K562 (cell line): ENCODE data around the gene ATXN1. TPM values are rescaled to one million over a fixed set of nuclear protein-coding genes. Genes with fewer than 3 reads are reported as not detected.

Experiments
- ARID1B ChIP-seq: fragments of 450-650 bp; IDR thresholded peaks from 2 replicates; pipeline ENCODE4 v1.6.1; 2016; ENCODE audit warnings: antibody characterized with exemption, mild to moderate bottlenecking, inconsistent platforms
- HMG20B ChIP-seq: fragments of 250-450 bp; sonication (Bioruptor Pico); IDR thresholded peaks from 2 replicates; pipeline ENCODE4 v1.5.0; 2021; ENCODE audit warnings: mild to moderate bottlenecking
- HNRNPUL1 ChIP-seq: fragments of 200-400 bp; formaldehyde crosslinking; IDR thresholded peaks from 2 replicates; pipeline ENCODE4 v1.6.1; 2017; ENCODE audit warnings: low read length
- IFI16 ChIP-seq: fragments of 250-450 bp; sonication (Bioruptor Pico); IDR thresholded peaks from 2 replicates; pipeline ENCODE4 v2.1.2; 2022; ENCODE audit warnings: mild to moderate bottlenecking, inconsistent platforms
- L3MBTL2 ChIP-seq: fragments of 450-650 bp; IDR thresholded peaks from 2 replicates; pipeline ENCODE4 v1.6.1; 2016; ENCODE audit warnings: mild to moderate bottlenecking, moderate library complexity
- MECOM ChIP-seq: fragments of 250-450 bp; sonication (Bioruptor Pico); IDR thresholded peaks from 2 replicates; pipeline ENCODE4 v1.8.0; 2022; ENCODE audit warnings: inconsistent platforms
- MED1 ChIP-seq: sonication (generic); formaldehyde crosslinking; IDR thresholded peaks from 2 replicates; pipeline ENCODE4 v1.8.1; 2023; ENCODE audit warnings: missing genetic modification reagents, borderline replicate concordance
- PHB ChIP-seq: fragments of 250-450 bp; sonication (Bioruptor Pico); IDR thresholded peaks from 2 replicates; pipeline ENCODE4 v1.5.0; 2021
- POLR2AphosphoS2 ChIP-seq: IDR thresholded peaks from 2 replicates; pipeline ENCODE4 v1.6.1; 2012; ENCODE audit warnings: low read length, improper control_type of control experiment
- RUNX1 ChIP-seq: sonication (generic); IDR thresholded peaks from 2 replicates; pipeline ENCODE4 v1.6.1; 2016; ENCODE audit warnings: antibody characterized with exemption, low read depth
- SPI1 ChIP-seq: IDR thresholded peaks from 2 replicates; pipeline ENCODE4 v1.6.1; 2011; ENCODE audit warnings: low read depth, low read length, control low read depth, borderline replicate concordance
- STAT5A ChIP-seq: IDR thresholded peaks from 2 replicates; pipeline ENCODE4 v1.6.1; 2012; ENCODE audit warnings: low read length, inconsistent platforms, borderline replicate concordance
- YBX1 ChIP-seq: fragments of 450-650 bp; IDR thresholded peaks from 2 replicates; pipeline ENCODE4 v1.7.1; 2016; ENCODE audit warnings: mild to moderate bottlenecking
- ZC3H11A ChIP-seq: IDR thresholded peaks from 2 replicates; pipeline ENCODE4 v1.6.1; 2012; ENCODE audit warnings: low read depth, low read length, improper control_type of control experiment
- polyA plus RNA-seq, 8 experiments: library from polyadenylated mRNA; depleted of rRNA in 4 of 8; stranded (reverse) in 5 of 8; unstranded in 3 of 8; fragments of >200 nt; fragmentation: Nextera tagmentation in 2 of 8; fragmentation: Illumina TruSeq in 1 of 8; extraction: Ambion mirVana in 2 of 8; extraction: Trizol in 1 of 8; gene quantifications; 2 replicates each; pipeline versions ENCODE4 v1.2.1 to v1.2.3, GENCODE V29; 2011 to 2014; ENCODE audit warnings: inconsistent platforms in 1 of 8, missing spikeins in 1 of 8
- total RNA-seq, 7 experiments: library from RNA; depleted of rRNA in 6 of 7; stranded (reverse); fragments of >200 nt in 6 of 7; fragmentation: Illumina TruSeq in 2 of 7; extraction: Trizol in 2 of 7; gene quantifications; 2 replicates each; pipeline versions ENCODE4 v1.2.1 to v1.2.3, GENCODE V29; 2011 to 2021; ENCODE audit warnings: low replicate concordance in 1 of 7
- TF ChIP-seq, protein P1 (sequence below): fragments of 250-450 bp; sonication (Bioruptor Pico); IDR thresholded peaks from 2 replicates; pipeline ENCODE4 v1.8.0; 2021; ENCODE audit warnings: moderate library complexity, mild to moderate bottlenecking, inconsistent platforms
- TF ChIP-seq, protein P2 (sequence below): sonication (generic); formaldehyde crosslinking; IDR thresholded peaks from 2 replicates; pipeline ENCODE4 v1.8.1; 2023; ENCODE audit warnings: missing genetic modification reagents, mild to moderate bottlenecking, borderline replicate concordance
- TF ChIP-seq, protein P3 (sequence below): fragments of 450-650 bp; formaldehyde crosslinking; IDR thresholded peaks from 2 replicates; pipeline ENCODE4 v1.4.0; 2020; ENCODE audit warnings: mild to moderate bottlenecking, mixed read lengths
- TF ChIP-seq, protein P4 (sequence below): sonication (generic); formaldehyde crosslinking; IDR thresholded peaks from 2 replicates; pipeline ENCODE4 v1.8.1; 2023; ENCODE audit warnings: mild to moderate bottlenecking, missing genetic modification reagents

The ATXN1 gene
- total and polyA plus RNA-seq, 9 of the 15 experiments (the other 6 are each of a cell fraction or from before 2014, with no cell fraction given), result under 0.01 to 1.2 (median 0.58) TPM

DNA sequence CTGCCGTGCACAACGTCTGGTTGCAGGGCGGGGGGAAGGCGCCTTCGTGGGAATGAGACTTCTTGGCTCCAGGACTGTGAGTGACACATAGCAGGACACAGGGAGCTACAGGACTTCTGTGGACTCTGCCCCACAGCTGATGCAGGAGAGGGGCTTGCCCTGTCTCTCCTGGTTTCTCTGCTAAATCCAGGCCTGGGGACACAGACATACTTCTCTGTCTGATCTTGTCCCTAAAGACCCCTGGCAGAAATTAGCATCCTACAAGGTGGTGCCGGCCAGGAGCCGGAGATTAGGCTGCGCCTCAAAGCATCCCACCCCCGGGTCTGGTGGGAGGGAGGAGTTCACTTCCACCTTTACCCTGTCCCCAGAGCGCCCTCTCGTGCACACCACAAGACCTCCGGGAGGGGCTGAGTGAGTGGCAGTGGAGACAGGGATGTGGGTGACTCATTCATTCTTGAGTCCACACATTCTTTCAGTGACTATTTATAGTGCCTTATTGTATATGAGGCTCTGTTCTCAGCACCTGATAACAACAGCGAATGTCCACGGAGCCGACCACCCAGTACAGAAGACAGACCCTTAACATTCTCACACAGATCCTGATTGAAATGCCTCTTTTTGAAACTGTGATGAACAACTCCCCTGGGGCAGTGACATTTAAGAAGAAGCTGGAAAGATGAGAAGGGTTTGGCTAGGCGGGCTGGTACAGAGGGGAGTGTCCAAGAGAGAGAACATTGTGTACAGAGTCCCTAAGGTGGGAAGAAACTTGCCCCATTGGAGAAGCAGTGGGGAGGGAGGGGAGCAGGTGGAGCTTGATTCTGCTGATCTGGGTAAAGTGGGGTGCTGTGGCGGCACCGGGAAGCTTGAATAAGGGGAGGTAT lies 483.9 kb downstream of the ATXN1 start (continued):
- TF ChIP-seq, protein P1, sequence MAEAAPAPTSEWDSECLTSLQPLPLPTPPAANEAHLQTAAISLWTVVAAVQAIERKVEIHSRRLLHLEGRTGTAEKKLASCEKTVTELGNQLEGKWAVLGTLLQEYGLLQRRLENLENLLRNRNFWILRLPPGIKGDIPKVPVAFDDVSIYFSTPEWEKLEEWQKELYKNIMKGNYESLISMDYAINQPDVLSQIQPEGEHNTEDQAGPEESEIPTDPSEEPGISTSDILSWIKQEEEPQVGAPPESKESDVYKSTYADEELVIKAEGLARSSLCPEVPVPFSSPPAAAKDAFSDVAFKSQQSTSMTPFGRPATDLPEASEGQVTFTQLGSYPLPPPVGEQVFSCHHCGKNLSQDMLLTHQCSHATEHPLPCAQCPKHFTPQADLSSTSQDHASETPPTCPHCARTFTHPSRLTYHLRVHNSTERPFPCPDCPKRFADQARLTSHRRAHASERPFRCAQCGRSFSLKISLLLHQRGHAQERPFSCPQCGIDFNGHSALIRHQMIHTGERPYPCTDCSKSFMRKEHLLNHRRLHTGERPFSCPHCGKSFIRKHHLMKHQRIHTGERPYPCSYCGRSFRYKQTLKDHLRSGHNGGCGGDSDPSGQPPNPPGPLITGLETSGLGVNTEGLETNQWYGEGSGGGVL (CRISPR knock-in tag), result no peak
- no peak for TF ChIP-seq MED1 (CRISPR knock-in tag)
- no peak for TF ChIP-seq YBX1
- no peak for TF ChIP-seq PHB (CRISPR knock-in tag)
- no peak for TF ChIP-seq POLR2AphosphoS2
- TF ChIP-seq, protein P2, sequence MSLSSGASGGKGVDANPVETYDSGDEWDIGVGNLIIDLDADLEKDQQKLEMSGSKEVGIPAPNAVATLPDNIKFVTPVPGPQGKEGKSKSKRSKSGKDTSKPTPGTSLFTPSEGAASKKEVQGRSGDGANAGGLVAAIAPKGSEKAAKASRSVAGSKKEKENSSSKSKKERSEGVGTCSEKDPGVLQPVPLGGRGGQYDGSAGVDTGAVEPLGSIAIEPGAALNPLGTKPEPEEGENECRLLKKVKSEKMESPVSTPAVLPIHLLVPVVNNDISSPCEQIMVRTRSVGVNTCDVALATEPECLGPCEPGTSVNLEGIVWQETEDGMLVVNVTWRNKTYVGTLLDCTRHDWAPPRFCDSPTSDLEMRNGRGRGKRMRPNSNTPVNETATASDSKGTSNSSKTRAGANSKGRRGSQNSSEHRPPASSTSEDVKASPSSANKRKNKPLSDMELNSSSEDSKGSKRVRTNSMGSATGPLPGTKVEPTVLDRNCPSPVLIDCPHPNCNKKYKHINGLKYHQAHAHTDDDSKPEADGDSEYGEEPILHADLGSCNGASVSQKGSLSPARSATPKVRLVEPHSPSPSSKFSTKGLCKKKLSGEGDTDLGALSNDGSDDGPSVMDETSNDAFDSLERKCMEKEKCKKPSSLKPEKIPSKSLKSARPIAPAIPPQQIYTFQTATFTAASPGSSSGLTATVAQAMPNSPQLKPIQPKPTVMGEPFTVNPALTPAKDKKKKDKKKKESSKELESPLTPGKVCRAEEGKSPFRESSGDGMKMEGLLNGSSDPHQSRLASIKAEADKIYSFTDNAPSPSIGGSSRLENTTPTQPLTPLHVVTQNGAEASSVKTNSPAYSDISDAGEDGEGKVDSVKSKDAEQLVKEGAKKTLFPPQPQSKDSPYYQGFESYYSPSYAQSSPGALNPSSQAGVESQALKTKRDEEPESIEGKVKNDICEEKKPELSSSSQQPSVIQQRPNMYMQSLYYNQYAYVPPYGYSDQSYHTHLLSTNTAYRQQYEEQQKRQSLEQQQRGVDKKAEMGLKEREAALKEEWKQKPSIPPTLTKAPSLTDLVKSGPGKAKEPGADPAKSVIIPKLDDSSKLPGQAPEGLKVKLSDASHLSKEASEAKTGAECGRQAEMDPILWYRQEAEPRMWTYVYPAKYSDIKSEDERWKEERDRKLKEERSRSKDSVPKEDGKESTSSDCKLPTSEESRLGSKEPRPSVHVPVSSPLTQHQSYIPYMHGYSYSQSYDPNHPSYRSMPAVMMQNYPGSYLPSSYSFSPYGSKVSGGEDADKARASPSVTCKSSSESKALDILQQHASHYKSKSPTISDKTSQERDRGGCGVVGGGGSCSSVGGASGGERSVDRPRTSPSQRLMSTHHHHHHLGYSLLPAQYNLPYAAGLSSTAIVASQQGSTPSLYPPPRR (CRISPR knock-in tag), result no peak
- no peak; the same call in 1 of the 2 replicates for TF ChIP-seq ZC3H11A
- TF ChIP-seq, protein P3, sequence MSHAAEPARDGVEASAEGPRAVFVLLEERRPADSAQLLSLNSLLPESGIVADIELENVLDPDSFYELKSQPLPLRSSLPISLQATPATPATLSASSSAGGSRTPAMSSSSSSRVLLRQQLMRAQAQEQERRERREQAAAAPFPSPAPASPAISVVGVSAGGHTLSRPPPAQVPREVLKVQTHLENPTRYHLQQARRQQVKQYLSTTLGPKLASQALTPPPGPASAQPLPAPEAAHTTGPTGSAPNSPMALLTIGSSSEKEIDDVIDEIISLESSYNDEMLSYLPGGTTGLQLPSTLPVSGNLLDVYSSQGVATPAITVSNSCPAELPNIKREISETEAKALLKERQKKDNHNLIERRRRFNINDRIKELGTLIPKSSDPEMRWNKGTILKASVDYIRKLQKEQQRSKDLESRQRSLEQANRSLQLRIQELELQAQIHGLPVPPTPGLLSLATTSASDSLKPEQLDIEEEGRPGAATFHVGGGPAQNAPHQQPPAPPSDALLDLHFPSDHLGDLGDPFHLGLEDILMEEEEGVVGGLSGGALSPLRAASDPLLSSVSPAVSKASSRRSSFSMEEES, result no peak
- TF ChIP-seq HNRNPUL1, result no peak
- no peak for TF ChIP-seq IFI16 (CRISPR knock-in tag)
- peak; percentile 78 for TF ChIP-seq ARID1B
- no peak for TF ChIP-seq STAT5A
- TF ChIP-seq MECOM (CRISPR knock-in tag), result no peak
- TF ChIP-seq HMG20B (CRISPR knock-in tag), result no peak
- TF ChIP-seq RUNX1, result no peak
- TF ChIP-seq, protein P4, sequence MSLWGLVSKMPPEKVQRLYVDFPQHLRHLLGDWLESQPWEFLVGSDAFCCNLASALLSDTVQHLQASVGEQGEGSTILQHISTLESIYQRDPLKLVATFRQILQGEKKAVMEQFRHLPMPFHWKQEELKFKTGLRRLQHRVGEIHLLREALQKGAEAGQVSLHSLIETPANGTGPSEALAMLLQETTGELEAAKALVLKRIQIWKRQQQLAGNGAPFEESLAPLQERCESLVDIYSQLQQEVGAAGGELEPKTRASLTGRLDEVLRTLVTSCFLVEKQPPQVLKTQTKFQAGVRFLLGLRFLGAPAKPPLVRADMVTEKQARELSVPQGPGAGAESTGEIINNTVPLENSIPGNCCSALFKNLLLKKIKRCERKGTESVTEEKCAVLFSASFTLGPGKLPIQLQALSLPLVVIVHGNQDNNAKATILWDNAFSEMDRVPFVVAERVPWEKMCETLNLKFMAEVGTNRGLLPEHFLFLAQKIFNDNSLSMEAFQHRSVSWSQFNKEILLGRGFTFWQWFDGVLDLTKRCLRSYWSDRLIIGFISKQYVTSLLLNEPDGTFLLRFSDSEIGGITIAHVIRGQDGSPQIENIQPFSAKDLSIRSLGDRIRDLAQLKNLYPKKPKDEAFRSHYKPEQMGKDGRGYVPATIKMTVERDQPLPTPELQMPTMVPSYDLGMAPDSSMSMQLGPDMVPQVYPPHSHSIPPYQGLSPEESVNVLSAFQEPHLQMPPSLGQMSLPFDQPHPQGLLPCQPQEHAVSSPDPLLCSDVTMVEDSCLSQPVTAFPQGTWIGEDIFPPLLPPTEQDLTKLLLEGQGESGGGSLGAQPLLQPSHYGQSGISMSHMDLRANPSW, result no peak
- TF ChIP-seq L3MBTL2, result peak; percentile 61
- no peak for TF ChIP-seq SPI1
